ENCODE results near the gene TATDN2. TPM values are rescaled to one million over a fixed set of nuclear protein-coding genes. Genes with fewer than 3 reads are reported as not detected.
A peak's percentile ranks its signal among the peaks of the same experiment; 100 is the strongest.

The TATDN2 gene
- total RNA-seq, 6 experiments from 2014 or later: 29.6 to 33.4 (median 30.7) TPM

DNA sequence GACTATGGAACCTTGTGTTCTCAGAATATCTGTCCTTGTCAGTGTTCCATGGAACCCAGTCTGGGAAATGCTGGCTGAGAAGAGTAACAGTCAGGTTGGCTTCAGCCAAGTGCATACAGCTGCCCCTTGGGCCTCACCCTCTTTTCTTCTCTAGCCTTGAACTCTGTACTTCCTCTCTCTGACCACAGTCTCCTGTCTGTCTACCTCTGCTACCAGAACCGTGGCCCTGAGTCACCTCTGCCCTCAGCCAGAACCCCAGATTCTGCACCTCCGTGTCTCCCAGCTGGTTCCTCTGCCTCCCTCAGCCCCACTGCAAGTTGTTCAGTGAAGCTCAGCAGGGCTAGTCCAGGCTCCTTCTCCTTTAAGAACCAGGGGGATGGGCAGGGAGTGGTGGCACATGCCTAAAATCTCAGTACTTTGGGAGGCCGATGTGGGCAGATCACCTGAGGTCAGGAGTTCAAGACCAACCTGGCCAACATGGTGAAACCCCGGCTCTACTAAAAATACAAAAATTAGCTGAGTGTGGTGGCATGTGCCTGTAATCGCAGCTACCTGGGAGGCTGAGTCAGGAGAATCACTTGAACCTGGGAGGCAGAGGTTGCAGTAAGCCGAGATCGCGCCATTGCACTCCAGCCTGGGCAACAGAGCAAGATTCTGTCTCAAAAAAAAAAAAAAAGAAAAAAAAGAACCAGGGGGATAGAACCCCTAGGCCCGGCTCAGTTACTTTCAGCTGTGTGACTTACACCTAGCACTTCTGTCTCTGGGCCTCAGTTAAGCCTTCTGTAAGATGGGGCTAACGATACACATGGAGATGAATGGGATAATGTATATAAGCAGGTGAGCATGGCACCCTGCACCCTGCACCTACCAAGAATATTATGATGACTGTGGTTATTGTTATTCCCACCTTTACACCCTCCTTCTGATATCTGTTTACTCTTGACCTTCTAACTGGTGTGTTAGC is 24.3 kb upstream of the TATDN2 start:
- no peak overlapping the region for H3K4me3 Mint-ChIP-seq
- H3K9me3 Mint-ChIP-seq: no peaks in the 10 kb centered on the region
- peaks cover 58% of the 10 kb centered on the region for H3K4me1 Mint-ChIP-seq (ENCODE audit: low read depth)
- peak overlapping the region; percentile 63 for H3K27ac Mint-ChIP-seq
- H3K36me3 Mint-ChIP-seq (ENCODE audit: low read depth): no peaks in the 10 kb centered on the region
- no peaks in the 10 kb centered on the region; the same call in 1 of the 2 replicates for H3K27me3 Mint-ChIP-seq (ENCODE audit: insufficient read depth)
- TF ChIP-seq, protein P1, sequence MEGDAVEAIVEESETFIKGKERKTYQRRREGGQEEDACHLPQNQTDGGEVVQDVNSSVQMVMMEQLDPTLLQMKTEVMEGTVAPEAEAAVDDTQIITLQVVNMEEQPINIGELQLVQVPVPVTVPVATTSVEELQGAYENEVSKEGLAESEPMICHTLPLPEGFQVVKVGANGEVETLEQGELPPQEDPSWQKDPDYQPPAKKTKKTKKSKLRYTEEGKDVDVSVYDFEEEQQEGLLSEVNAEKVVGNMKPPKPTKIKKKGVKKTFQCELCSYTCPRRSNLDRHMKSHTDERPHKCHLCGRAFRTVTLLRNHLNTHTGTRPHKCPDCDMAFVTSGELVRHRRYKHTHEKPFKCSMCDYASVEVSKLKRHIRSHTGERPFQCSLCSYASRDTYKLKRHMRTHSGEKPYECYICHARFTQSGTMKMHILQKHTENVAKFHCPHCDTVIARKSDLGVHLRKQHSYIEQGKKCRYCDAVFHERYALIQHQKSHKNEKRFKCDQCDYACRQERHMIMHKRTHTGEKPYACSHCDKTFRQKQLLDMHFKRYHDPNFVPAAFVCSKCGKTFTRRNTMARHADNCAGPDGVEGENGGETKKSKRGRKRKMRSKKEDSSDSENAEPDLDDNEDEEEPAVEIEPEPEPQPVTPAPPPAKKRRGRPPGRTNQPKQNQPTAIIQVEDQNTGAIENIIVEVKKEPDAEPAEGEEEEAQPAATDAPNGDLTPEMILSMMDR (IDR thresholded peaks at IDR 0.05): no peak
- no peak for DNase-seq

GRCh38 chr3:10224794-10225665 is 23.2 kb upstream of the TATDN2 start:
- DNase-seq: peak; percentile 67
- Mint-ChIP-seq H3K27ac (peak overlapping the region; percentile 52), H3K9me3 (no peaks in the 10 kb centered on the region), H3K27me3 (ENCODE audit: insufficient read depth) (no peaks in the 10 kb centered on the region; the same call in 1 of the 2 replicates), H3K36me3 (ENCODE audit: low read depth) (no peaks in the 10 kb centered on the region), H3K4me3 (no peak overlapping the region), H3K4me1 (ENCODE audit: low read depth) (peaks cover 59% of the 10 kb centered on the region)
- TF ChIP-seq, protein P1 (IDR thresholded peaks at IDR 0.05): peak; percentile 89

- TF ChIP-seq, protein P1 (IDR thresholded peaks at IDR 0.05): no peak
- DNase-seq: no peak
- no peaks in the 10 kb centered on the region for H3K36me3 Mint-ChIP-seq (ENCODE audit: low read depth)
- no peak overlapping the region for H3K4me3 Mint-ChIP-seq
- no peaks in the 10 kb centered on the region for H3K9me3 Mint-ChIP-seq
- H3K27ac Mint-ChIP-seq: no peak overlapping the region
- no peaks in the 10 kb centered on the region; the same call in 1 of the 2 replicates for H3K27me3 Mint-ChIP-seq (ENCODE audit: insufficient read depth)
- H3K4me1 Mint-ChIP-seq (ENCODE audit: low read depth): peaks cover 48% of the 10 kb centered on the region
Measured at GRCh38 chr3:10226293-10226692, 22.0 kb upstream of the TATDN2 start.

GRCh38 chr3:10228248-10228950 is 19.9 kb upstream of the TATDN2 start:
- Mint-ChIP-seq H3K4me1 (ENCODE audit: low read depth) (peaks cover 29% of the 10 kb centered on the region), H3K9me3 (no peaks in the 10 kb centered on the region), H3K27me3 (ENCODE audit: insufficient read depth) (no peaks in the 10 kb centered on the region; the same call in 1 of the 2 replicates), H3K4me3 (no peak overlapping the region), H3K27ac (peak overlapping the region; percentile 83), H3K36me3 (ENCODE audit: low read depth) (no peaks in the 10 kb centered on the region)
- DNase-seq: peak; percentile 29
- TF ChIP-seq, protein P1 (IDR thresholded peaks at IDR 0.05): no peak

DNA sequence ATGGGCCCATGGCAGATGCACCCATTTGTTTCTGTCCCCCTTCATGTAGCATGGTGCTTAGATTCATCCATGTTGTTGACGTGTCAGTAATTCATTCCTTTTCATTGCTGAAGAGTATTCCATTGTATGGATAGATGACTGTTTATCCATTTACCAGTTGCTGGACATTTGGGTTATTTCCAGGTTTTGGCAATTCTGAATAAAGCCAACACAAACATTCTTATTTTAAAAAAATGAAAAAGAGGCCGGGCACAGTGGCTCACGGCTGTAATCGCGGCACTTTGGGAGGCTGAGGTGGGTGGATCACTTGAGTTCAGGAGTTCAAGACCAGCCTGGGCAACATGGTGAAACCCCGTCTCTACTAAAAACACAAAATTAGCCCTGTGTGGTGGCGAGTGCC is 18.7 kb upstream of the TATDN2 start:
- H3K4me1 Mint-ChIP-seq (ENCODE audit: low read depth): peaks cover 18% of the 10 kb centered on the region
- no peak for DNase-seq
- H3K27ac Mint-ChIP-seq: no peak overlapping the region
- H3K4me3 Mint-ChIP-seq: no peak overlapping the region
- H3K9me3 Mint-ChIP-seq: no peaks in the 10 kb centered on the region
- no peaks in the 10 kb centered on the region for H3K36me3 Mint-ChIP-seq (ENCODE audit: low read depth)
- TF ChIP-seq, protein P1 (IDR thresholded peaks at IDR 0.05): no peak
- H3K27me3 Mint-ChIP-seq (ENCODE audit: insufficient read depth): no peaks in the 10 kb centered on the region; the same call in 1 of the 2 replicates

All from HFFc6 (cell line).